ENCODE data around the gene PAAF1.

PAAF1 gene

GRCh38 chr11:73889536-73889935 is 12.7 kb downstream of the PAAF1 start:
- H3K27me3 ChIP-seq (ENCODE audit: insufficient read depth, low read length) = no peaks in the 10 kb centered on the region
- H3K9me3 ChIP-seq (ENCODE audit: low read length) = no peaks in the 10 kb centered on the region
- no peaks in the 10 kb centered on the region for H3F3A ChIP-seq (ENCODE audit: insufficient read depth, low read length)
- no peaks in the 10 kb centered on the region for H3K9me2 ChIP-seq (ENCODE audit: low read depth, low read length)
- H3K4me3 ChIP-seq (ENCODE audit: low read depth, low read length, poor library complexity, severe bottlenecking) = no peak overlapping the region
- no peaks in the 10 kb centered on the region for H3K79me2 ChIP-seq (ENCODE audit: insufficient read depth, low read length)
- no peak overlapping the region for H3K27ac ChIP-seq (ENCODE audit: low read depth, low read length, poor library complexity, severe bottlenecking)
- peaks cover 36% of the 10 kb centered on the region for H3K36me3 ChIP-seq (ENCODE audit: insufficient read depth, low read length)
- TF ChIP-seq EZH2 (IDR thresholded peaks at IDR 0.05; ENCODE audit: borderline replicate concordance, low read length) = no peak
- no peak for TF ChIP-seq CTCF (IDR thresholded peaks at IDR 0.05; ENCODE audit: low read length)
- H3K4me2 ChIP-seq (ENCODE audit: low read length) = no peak overlapping the region
- no peaks in the 10 kb centered on the region for H3K4me1 ChIP-seq (ENCODE audit: insufficient read depth, low read length, severe bottlenecking)
- no peak overlapping the region for H2AFZ ChIP-seq (ENCODE audit: low read length)
- no peak overlapping the region for H3K9ac ChIP-seq (ENCODE audit: low read length)
- no peaks in the 10 kb centered on the region for H4K20me1 ChIP-seq (ENCODE audit: insufficient read depth, low read length)

GRCh38 chr11:73893041-73893440 is 16.2 kb downstream of the PAAF1 start:
- H3K27me3 ChIP-seq (ENCODE audit: insufficient read depth, low read length) = no peaks in the 10 kb centered on the region
- TF ChIP-seq EZH2 (IDR thresholded peaks at IDR 0.05; ENCODE audit: borderline replicate concordance, low read length) = no peak
- no peak for TF ChIP-seq CTCF (IDR thresholded peaks at IDR 0.05; ENCODE audit: low read length)

GRCh38 chr11:73894725-73895335 is 18.0 kb downstream of the PAAF1 start:
- Histone ChIP-seq H3K4me1 (ENCODE audit: insufficient read depth, low read length, severe bottlenecking) (no peaks in the 10 kb centered on the region), H3K4me2 (ENCODE audit: low read length) (no peak overlapping the region), H3K9ac (ENCODE audit: low read length) (no peak overlapping the region), H3K36me3 (ENCODE audit: insufficient read depth, low read length) (peaks cover 21% of the 10 kb centered on the region), H3K9me2 (ENCODE audit: low read depth, low read length) (no peaks in the 10 kb centered on the region), H3F3A (ENCODE audit: insufficient read depth, low read length) (no peaks in the 10 kb centered on the region), H3K9me3 (ENCODE audit: low read length) (no peaks in the 10 kb centered on the region), H3K27me3 (ENCODE audit: insufficient read depth, low read length) (no peaks in the 10 kb centered on the region), H2AFZ (ENCODE audit: low read length) (no peak overlapping the region), H4K20me1 (ENCODE audit: insufficient read depth, low read length) (no peaks in the 10 kb centered on the region), H3K27ac (ENCODE audit: low read depth, low read length, poor library complexity, severe bottlenecking) (no peak overlapping the region), H3K79me2 (ENCODE audit: insufficient read depth, low read length) (no peaks in the 10 kb centered on the region), H3K4me3 (ENCODE audit: low read depth, low read length, poor library complexity, severe bottlenecking) (no peak overlapping the region)
- no peak for TF ChIP-seq CTCF (IDR thresholded peaks at IDR 0.05; ENCODE audit: low read length)
- no peak for TF ChIP-seq EZH2 (IDR thresholded peaks at IDR 0.05; ENCODE audit: borderline replicate concordance, low read length)

More at GRCh38 chr11:73893041-73893440, 16.2 kb downstream of the PAAF1 start:
- Histone ChIP-seq H3K36me3 (ENCODE audit: insufficient read depth, low read length) (peaks cover 30% of the 10 kb centered on the region), H3K4me3 (ENCODE audit: low read depth, low read length, poor library complexity, severe bottlenecking) (no peak overlapping the region), H3K4me1 (ENCODE audit: insufficient read depth, low read length, severe bottlenecking) (no peaks in the 10 kb centered on the region), H3K4me2 (ENCODE audit: low read length) (no peak overlapping the region), H4K20me1 (ENCODE audit: insufficient read depth, low read length) (no peaks in the 10 kb centered on the region), H2AFZ (ENCODE audit: low read length) (no peak overlapping the region), H3F3A (ENCODE audit: insufficient read depth, low read length) (no peaks in the 10 kb centered on the region), H3K27ac (ENCODE audit: low read depth, low read length, poor library complexity, severe bottlenecking) (no peak overlapping the region), H3K9me3 (ENCODE audit: low read length) (no peaks in the 10 kb centered on the region), H3K9ac (ENCODE audit: low read length) (no peak overlapping the region), H3K79me2 (ENCODE audit: insufficient read depth, low read length) (no peaks in the 10 kb centered on the region), H3K9me2 (ENCODE audit: low read depth, low read length) (no peaks in the 10 kb centered on the region)

Data from OCI-LY1 (cell line).